Loucy (cell line): ENCODE results near the gene PTPRA.

Source experiments
- CTCF ChIP-seq: fragments of 200-600 bp; sonication (generic); conservative IDR thresholded peaks from 2 replicates; pipeline ENCODE4 v1.5.1; 2014; ENCODE audit warnings: mild to moderate bottlenecking, antibody characterized with exemption, low read length
- EZH2phosphoT487 ChIP-seq: fragments of 200-600 bp; IDR thresholded peaks from 2 replicates; pipeline ENCODE4 v1.6.1; 2018; ENCODE audit warnings: antibody characterized with exemption, mild to moderate bottlenecking, moderate library complexity, borderline replicate concordance

GRCh38 chr20:3039426-3039825 lies 166.1 kb downstream of the PTPRA start:
- TF ChIP-seq EZH2phosphoT487 (no peak), CTCF (no peak)
